ENCODE measurements around the gene BBS7.

BBS7 gene

GRCh38 chr4:121885115-121885514, 14.8 kb upstream of the BBS7 start:
- DNase-seq (ENCODE audit: low spot score): no peak
- TF ChIP-seq, protein P1, sequence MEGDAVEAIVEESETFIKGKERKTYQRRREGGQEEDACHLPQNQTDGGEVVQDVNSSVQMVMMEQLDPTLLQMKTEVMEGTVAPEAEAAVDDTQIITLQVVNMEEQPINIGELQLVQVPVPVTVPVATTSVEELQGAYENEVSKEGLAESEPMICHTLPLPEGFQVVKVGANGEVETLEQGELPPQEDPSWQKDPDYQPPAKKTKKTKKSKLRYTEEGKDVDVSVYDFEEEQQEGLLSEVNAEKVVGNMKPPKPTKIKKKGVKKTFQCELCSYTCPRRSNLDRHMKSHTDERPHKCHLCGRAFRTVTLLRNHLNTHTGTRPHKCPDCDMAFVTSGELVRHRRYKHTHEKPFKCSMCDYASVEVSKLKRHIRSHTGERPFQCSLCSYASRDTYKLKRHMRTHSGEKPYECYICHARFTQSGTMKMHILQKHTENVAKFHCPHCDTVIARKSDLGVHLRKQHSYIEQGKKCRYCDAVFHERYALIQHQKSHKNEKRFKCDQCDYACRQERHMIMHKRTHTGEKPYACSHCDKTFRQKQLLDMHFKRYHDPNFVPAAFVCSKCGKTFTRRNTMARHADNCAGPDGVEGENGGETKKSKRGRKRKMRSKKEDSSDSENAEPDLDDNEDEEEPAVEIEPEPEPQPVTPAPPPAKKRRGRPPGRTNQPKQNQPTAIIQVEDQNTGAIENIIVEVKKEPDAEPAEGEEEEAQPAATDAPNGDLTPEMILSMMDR (IDR thresholded peaks at IDR 0.05; ENCODE audit: extremely low read depth, missing control alignments): no peak

GRCh38 chr4:121881158-121881557, 10.9 kb upstream of the BBS7 start:
- TF ChIP-seq, protein P1 (IDR thresholded peaks at IDR 0.05; ENCODE audit: extremely low read depth, missing control alignments): no peak
- no peak for DNase-seq (ENCODE audit: low spot score)

GRCh38 chr4:121879135-121879534, 8.9 kb upstream of the BBS7 start:
- no peak for DNase-seq (ENCODE audit: low spot score)
- TF ChIP-seq, protein P1 (IDR thresholded peaks at IDR 0.05; ENCODE audit: extremely low read depth, missing control alignments): no peak

DNA sequence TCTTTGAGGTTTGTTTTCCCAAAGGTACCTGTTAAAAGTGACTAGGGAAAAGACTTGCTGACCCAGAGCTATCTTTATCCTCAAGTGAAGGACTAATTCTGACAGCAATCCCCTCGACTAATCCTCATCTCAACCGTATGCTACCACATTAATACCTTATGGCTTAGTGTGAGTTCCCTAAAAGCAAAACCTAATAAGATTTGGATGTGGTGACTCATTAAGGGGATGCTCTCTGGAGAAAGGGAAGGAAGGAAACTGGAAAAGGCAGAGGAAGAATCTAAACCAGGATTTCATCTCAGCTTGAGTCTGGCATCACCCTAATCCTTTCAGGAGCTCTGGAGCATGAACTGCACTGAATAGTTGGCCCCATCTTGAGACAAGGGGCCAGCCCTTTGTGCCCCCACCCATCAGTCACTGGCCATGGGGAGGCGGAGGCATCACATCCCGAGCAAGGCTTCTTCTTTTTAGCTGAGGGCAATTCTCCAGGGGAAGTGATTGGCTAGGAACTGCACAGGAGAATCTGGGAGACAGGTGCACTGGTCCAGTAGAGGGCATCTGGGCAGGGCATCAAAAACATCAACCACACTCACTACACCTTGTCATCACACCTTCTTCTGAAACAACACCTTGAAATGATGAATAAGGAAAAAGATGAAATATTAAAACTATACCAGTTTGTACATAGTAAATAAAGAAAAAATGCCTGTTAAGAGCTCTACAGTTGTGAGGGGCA, 6.9 kb upstream of the BBS7 start:
- TF ChIP-seq, protein P1 (IDR thresholded peaks at IDR 0.05; ENCODE audit: extremely low read depth, missing control alignments): no peak
- no peak for DNase-seq (ENCODE audit: low spot score)

- no peak for DNase-seq (ENCODE audit: low spot score)
- TF ChIP-seq, protein P1 (IDR thresholded peaks at IDR 0.05; ENCODE audit: extremely low read depth, missing control alignments): no peak
These were observed 5.8 kb upstream of the BBS7 start for GRCh38 chr4:121876070-121876469.

DNA sequence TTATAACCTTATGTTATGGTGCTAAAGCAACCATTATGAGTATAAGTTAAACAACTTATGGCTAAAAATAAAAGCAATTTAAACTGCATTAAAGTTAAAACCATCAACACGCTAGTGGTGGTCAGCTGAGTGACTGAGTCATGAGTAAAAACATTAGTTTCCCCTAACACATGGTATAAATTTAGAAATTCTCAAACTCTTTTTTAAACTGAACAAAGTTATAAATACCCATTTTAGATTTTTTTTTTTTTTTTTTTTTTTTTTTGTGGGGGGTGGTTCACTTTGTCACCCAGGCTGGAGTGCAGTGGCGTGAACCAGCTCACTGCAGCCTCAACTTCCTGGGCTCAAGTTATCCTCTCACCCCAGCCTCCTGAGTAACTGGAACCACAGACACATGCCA, 5.4 kb upstream of the BBS7 start:
- no peak for DNase-seq (ENCODE audit: low spot score)
- TF ChIP-seq, protein P1 (IDR thresholded peaks at IDR 0.05; ENCODE audit: extremely low read depth, missing control alignments): no peak

GRCh38 chr4:121873604-121874003, 3.3 kb upstream of the BBS7 start:
- peak; percentile 19 for DNase-seq (ENCODE audit: low spot score)
- TF ChIP-seq, protein P1 (IDR thresholded peaks at IDR 0.05; ENCODE audit: extremely low read depth, missing control alignments): no peak

Measured in GM20000 (cell line).